Measurements from ENCODE around the gene PTPRK. TPM values are rescaled to one million over a fixed set of nuclear protein-coding genes. Genes with fewer than 3 reads are reported as not detected.

PTPRK gene
- total RNA-seq, 2 experiments from 2014 or later: 2.6 to 7.8 TPM

GRCh38 chr6:128186729-128187128, 333.7 kb downstream of the PTPRK start:
- DNase-seq (no peak), ATAC-seq (no peak)
- Mint-ChIP-seq H3K4me3 (no peak overlapping the region), H3K36me3 (no peaks in the 10 kb centered on the region), H3K9me3 (ENCODE audit: low read depth) (no peaks in the 10 kb centered on the region), H3K27ac (no peak overlapping the region), H3K27me3 (no peaks in the 10 kb centered on the region), H3K4me1 (no peaks in the 10 kb centered on the region)
- CTCF ChIA-PET: no interaction called here

GRCh38 chr6:128179876-128180438, 340.4 kb downstream of the PTPRK start:
- peaks cover 2% of the 10 kb centered on the region for H3K4me1 Mint-ChIP-seq
- no peaks in the 10 kb centered on the region for H3K36me3 Mint-ChIP-seq
- ATAC-seq (no peak), DNase-seq (no peak)
- H3K27ac Mint-ChIP-seq: no peak overlapping the region
- CTCF ChIA-PET: no interaction called here
- H3K4me3 Mint-ChIP-seq: no peak overlapping the region
- no peaks in the 10 kb centered on the region for H3K27me3 Mint-ChIP-seq
- H3K9me3 Mint-ChIP-seq (ENCODE audit: low read depth): no peaks in the 10 kb centered on the region

GRCh38 chr6:128174724-128175123, 345.7 kb downstream of the PTPRK start:
- DNase-seq (no peak), ATAC-seq (no peak)
- Mint-ChIP-seq H3K9me3 (ENCODE audit: low read depth) (no peaks in the 10 kb centered on the region), H3K36me3 (no peaks in the 10 kb centered on the region), H3K27me3 (no peaks in the 10 kb centered on the region), H3K27ac (no peak overlapping the region), H3K4me3 (no peak overlapping the region), H3K4me1 (no peaks in the 10 kb centered on the region)
- CTCF ChIA-PET: interaction anchor here (0.6 kb wide), 1 partner anchor 356 kb away, joined by 4 read pairs; no protein-coding TSS in a partner anchor

- Mint-ChIP-seq H3K4me1 (no peaks in the 10 kb centered on the region), H3K4me3 (no peak overlapping the region), H3K27me3 (no peaks in the 10 kb centered on the region), H3K36me3 (no peaks in the 10 kb centered on the region), H3K9me3 (ENCODE audit: low read depth) (no peaks in the 10 kb centered on the region), H3K27ac (no peak overlapping the region)
- no peak for DNase-seq
- CTCF ChIA-PET: no interaction called here
- no peak for ATAC-seq
Observed at GRCh38 chr6:128172752-128173682, 347.4 kb downstream of the PTPRK start.

GRCh38 chr6:128172081-128172480, 348.3 kb downstream of the PTPRK start:
- ATAC-seq (no peak), DNase-seq (no peak)
- H3K27me3 Mint-ChIP-seq: no peaks in the 10 kb centered on the region
- H3K4me3 Mint-ChIP-seq: no peak overlapping the region
- no peaks in the 10 kb centered on the region for H3K36me3 Mint-ChIP-seq
- CTCF ChIA-PET: no interaction called here
- H3K27ac Mint-ChIP-seq: no peak overlapping the region
- no peaks in the 10 kb centered on the region for H3K9me3 Mint-ChIP-seq (ENCODE audit: low read depth)
- no peaks in the 10 kb centered on the region for H3K4me1 Mint-ChIP-seq

- CTCF ChIA-PET: no interaction called here
- DNase-seq (no peak), ATAC-seq (no peak)
- Mint-ChIP-seq H3K27ac (no peak overlapping the region), H3K4me3 (no peak overlapping the region), H3K36me3 (no peaks in the 10 kb centered on the region), H3K27me3 (no peaks in the 10 kb centered on the region), H3K9me3 (ENCODE audit: low read depth) (no peaks in the 10 kb centered on the region), H3K4me1 (no peaks in the 10 kb centered on the region)
Observed at GRCh38 chr6:128171182-128171581, 349.2 kb downstream of the PTPRK start.

- no peak for ATAC-seq
- no peaks in the 10 kb centered on the region for H3K9me3 Mint-ChIP-seq (ENCODE audit: low read depth)
- CTCF ChIA-PET: no interaction called here
- no peaks in the 10 kb centered on the region for H3K27me3 Mint-ChIP-seq
- H3K27ac Mint-ChIP-seq: no peak overlapping the region
- H3K4me1 Mint-ChIP-seq: no peaks in the 10 kb centered on the region
- no peak for DNase-seq
- no peaks in the 10 kb centered on the region for H3K36me3 Mint-ChIP-seq
- no peak overlapping the region for H3K4me3 Mint-ChIP-seq
Observed at GRCh38 chr6:128168244-128168643, 352.2 kb downstream of the PTPRK start.

- no peak for DNase-seq
- Mint-ChIP-seq H3K27ac (no peak overlapping the region), H3K36me3 (no peaks in the 10 kb centered on the region), H3K4me3 (no peak overlapping the region), H3K9me3 (ENCODE audit: low read depth) (no peaks in the 10 kb centered on the region), H3K4me1 (no peaks in the 10 kb centered on the region), H3K27me3 (no peaks in the 10 kb centered on the region)
- CTCF ChIA-PET: no interaction called here
- ATAC-seq: no peak
Observed at GRCh38 chr6:128167552-128167951, 352.8 kb downstream of the PTPRK start.

GRCh38 chr6:128164254-128164653, 356.1 kb downstream of the PTPRK start:
- ATAC-seq (no peak), DNase-seq (no peak)
- no peak overlapping the region for H3K27ac Mint-ChIP-seq
- H3K4me1 Mint-ChIP-seq: no peaks in the 10 kb centered on the region
- no peak overlapping the region for H3K4me3 Mint-ChIP-seq
- CTCF ChIA-PET: no interaction called here
- no peaks in the 10 kb centered on the region for H3K36me3 Mint-ChIP-seq
- H3K9me3 Mint-ChIP-seq (ENCODE audit: low read depth): no peaks in the 10 kb centered on the region
- no peaks in the 10 kb centered on the region for H3K27me3 Mint-ChIP-seq

GRCh38 chr6:128162423-128162822, 358.0 kb downstream of the PTPRK start:
- no peak overlapping the region for H3K4me3 Mint-ChIP-seq
- no peak for DNase-seq
- H3K9me3 Mint-ChIP-seq (ENCODE audit: low read depth): no peaks in the 10 kb centered on the region
- no peaks in the 10 kb centered on the region for H3K4me1 Mint-ChIP-seq
- no peak overlapping the region for H3K27ac Mint-ChIP-seq
- CTCF ChIA-PET: no interaction called here
- no peak for ATAC-seq
- H3K36me3 Mint-ChIP-seq: no peaks in the 10 kb centered on the region
- H3K27me3 Mint-ChIP-seq: no peaks in the 10 kb centered on the region

GRCh38 chr6:128161839-128162238, 358.6 kb downstream of the PTPRK start:
- DNase-seq: no peak
- no peak overlapping the region for H3K27ac Mint-ChIP-seq
- H3K9me3 Mint-ChIP-seq (ENCODE audit: low read depth): no peaks in the 10 kb centered on the region
- H3K27me3 Mint-ChIP-seq: no peaks in the 10 kb centered on the region
- no peak for ATAC-seq
- CTCF ChIA-PET: no interaction called here
- H3K36me3 Mint-ChIP-seq: no peaks in the 10 kb centered on the region
- no peak overlapping the region for H3K4me3 Mint-ChIP-seq
- no peaks in the 10 kb centered on the region for H3K4me1 Mint-ChIP-seq

- Mint-ChIP-seq H3K4me3 (no peak overlapping the region), H3K9me3 (ENCODE audit: low read depth) (no peaks in the 10 kb centered on the region), H3K27me3 (no peaks in the 10 kb centered on the region), H3K36me3 (peaks cover 1% of the 10 kb centered on the region), H3K27ac (no peak overlapping the region), H3K4me1 (peaks cover 2% of the 10 kb centered on the region)
- no peak for ATAC-seq
- no peak for DNase-seq
- CTCF ChIA-PET: no interaction called here
Observed at GRCh38 chr6:128161263-128161662, 359.1 kb downstream of the PTPRK start.

GRCh38 chr6:128158496-128158895, 361.9 kb downstream of the PTPRK start:
- CTCF ChIA-PET: no interaction called here
- Mint-ChIP-seq H3K4me1 (peaks cover 3% of the 10 kb centered on the region), H3K27ac (no peak overlapping the region), H3K36me3 (peaks cover 1% of the 10 kb centered on the region), H3K4me3 (no peak overlapping the region), H3K27me3 (no peaks in the 10 kb centered on the region), H3K9me3 (ENCODE audit: low read depth) (no peaks in the 10 kb centered on the region)
- DNase-seq (no peak), ATAC-seq (no peak)

GRCh38 chr6:128156321-128157111, 363.9 kb downstream of the PTPRK start:
- DNase-seq (no peak), ATAC-seq (no peak)
- Mint-ChIP-seq H3K27ac (no peak overlapping the region), H3K27me3 (peaks cover 9% of the 10 kb centered on the region), H3K36me3 (peaks cover 1% of the 10 kb centered on the region), H3K4me1 (peaks cover 3% of the 10 kb centered on the region), H3K9me3 (ENCODE audit: low read depth) (no peaks in the 10 kb centered on the region), H3K4me3 (no peak overlapping the region)
- CTCF ChIA-PET: no interaction called here

All from activated CD8-positive, alpha-beta memory T cell treated with anti-CD3 and anti-CD28 coated beads, Interleukin-2, amount 10 ng/mL, durations not matched to agents 7 days and 5 days (primary cell).